HG02870 (cell line): ENCODE measurements around the gene PIGZ.

Source experiments
- ATAC-seq: cut with Tn5 transposase; IDR thresholded peaks from one replicate; pipeline ENCODE4 v1.9.1; 2021; ENCODE audit warnings: mild to moderate bottlenecking, moderate library complexity; ENCODE audit not compliant: unreplicated experiment

Gene PIGZ

GRCh38 chr3:196985954-196986885 is 17.6 kb upstream of the PIGZ start:
- no peak for ATAC-seq

- ATAC-seq: no peak
Measured at GRCh38 chr3:196985298-196985697, 16.7 kb upstream of the PIGZ start.

- ATAC-seq: no peak
Measured at GRCh38 chr3:196983186-196983585, 14.6 kb upstream of the PIGZ start.

GRCh38 chr3:196981657-196982056 is 13.0 kb upstream of the PIGZ start:
- no peak for ATAC-seq

GRCh38 chr3:196979545-196979944 is 10.9 kb upstream of the PIGZ start:
- ATAC-seq: no peak

GRCh38 chr3:196976941-196977340 is 8.3 kb upstream of the PIGZ start:
- ATAC-seq: no peak

GRCh38 chr3:196975349-196975748 is 6.7 kb upstream of the PIGZ start:
- no peak for ATAC-seq

- no peak for ATAC-seq
Measured at GRCh38 chr3:196974661-196975060, 6.0 kb upstream of the PIGZ start.

- ATAC-seq: no peak
Measured at GRCh38 chr3:196971094-196971698, 2.6 kb upstream of the PIGZ start.

- ATAC-seq: no peak
Measured at GRCh38 chr3:196970547-196971093, 2.0 kb upstream of the PIGZ start.

- peak; percentile 38 for ATAC-seq
Measured at GRCh38 chr3:196969660-196970546, 1.3 kb upstream of the PIGZ start.

- ATAC-seq: peak; percentile 40
Measured at GRCh38 chr3:196969134-196969659, 564 bp upstream of the PIGZ start.

- no peak for ATAC-seq
Measured at GRCh38 chr3:196967412-196968232, 1.0 kb downstream of the PIGZ start.

- no peak for ATAC-seq
Measured at GRCh38 chr3:196966526-196967401, 1.9 kb downstream of the PIGZ start.

GRCh38 chr3:196965804-196966173 is 2.8 kb downstream of the PIGZ start:
- ATAC-seq: no peak

- ATAC-seq: no peak
Measured at GRCh38 chr3:196965112-196965803, 3.4 kb downstream of the PIGZ start.

- ATAC-seq: no peak
Measured at GRCh38 chr3:196963631-196963953, 5.0 kb downstream of the PIGZ start.

GRCh38 chr3:196962930-196963630 is 5.6 kb downstream of the PIGZ start:
- no peak for ATAC-seq
